GM18502 (cell line): ENCODE measurements around the gene IFT80.
A peak's percentile ranks its signal among the peaks of the same experiment; 100 is the strongest.
"Not testable (repeated sequence)": the region's sequence is repeated elsewhere in the genome, so short reads cannot be mapped to it uniquely, and the experiment has no call there.

ENCODE experiments used
- ATAC-seq: cut with Tn5 transposase; IDR thresholded peaks from one replicate; pipeline ENCODE4 v1.9.1; 2021; ENCODE audit warnings: mild to moderate bottlenecking; ENCODE audit not compliant: unreplicated experiment, poor library complexity

Gene IFT80

DNA sequence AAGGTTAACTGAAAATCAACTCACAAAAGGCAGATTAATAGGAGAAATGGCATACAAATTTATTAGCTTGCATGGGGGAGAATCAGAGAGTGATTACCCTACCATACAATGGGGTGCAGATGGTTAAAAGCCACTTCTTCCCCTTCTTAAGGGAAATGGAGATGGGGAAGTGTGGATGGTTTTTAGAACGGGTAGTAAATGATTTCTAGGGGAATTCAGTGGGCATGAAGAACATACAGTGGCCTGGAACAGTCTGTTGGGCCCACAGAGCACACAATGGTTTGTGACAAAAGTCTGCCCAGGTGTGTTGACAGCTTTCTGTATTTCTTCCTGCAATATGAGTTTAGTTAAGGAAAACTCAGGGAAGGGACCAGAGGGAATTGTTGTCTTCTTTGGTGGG is 112.8 kb downstream of the IFT80 start:
- no peak for ATAC-seq

DNA sequence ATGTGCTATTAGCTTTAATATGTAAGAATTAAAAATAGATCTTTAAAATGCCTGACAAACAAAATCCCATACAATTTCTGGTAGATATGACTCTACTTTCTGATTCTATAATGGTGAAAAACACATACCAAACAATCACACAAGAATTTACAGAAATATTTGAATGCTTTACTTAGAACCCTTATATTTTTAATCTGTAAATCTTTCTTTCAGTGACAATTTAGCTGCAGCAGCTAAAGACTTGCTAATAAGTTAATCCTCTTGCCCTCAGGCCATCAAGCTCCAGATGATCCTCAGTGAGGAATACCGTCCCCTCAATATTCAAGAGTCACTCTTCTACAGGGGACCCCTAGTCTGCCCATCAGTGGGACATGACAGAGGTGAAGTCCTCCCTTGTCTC is 118.2 kb downstream of the IFT80 start:
- no peak for ATAC-seq

DNA sequence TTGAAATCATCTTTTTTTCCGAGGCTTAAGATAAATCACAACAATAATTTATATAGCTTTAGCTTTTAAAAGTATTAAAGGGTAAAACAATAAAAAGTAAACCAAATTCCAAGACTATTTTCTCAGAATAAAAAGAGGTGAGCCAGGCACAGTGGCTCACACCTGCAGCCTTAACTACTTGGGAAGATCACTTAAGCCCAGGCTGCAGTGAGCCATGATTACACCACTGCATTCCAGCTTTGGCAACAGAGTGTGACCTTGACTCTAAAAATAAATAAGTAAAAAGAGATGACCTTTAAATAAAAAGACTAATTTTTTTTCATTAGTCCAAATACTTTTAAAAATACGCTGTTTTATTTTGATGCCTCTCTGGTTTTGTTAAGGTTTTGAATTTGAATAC is 119.4 kb downstream of the IFT80 start:
- no peak for ATAC-seq

DNA sequence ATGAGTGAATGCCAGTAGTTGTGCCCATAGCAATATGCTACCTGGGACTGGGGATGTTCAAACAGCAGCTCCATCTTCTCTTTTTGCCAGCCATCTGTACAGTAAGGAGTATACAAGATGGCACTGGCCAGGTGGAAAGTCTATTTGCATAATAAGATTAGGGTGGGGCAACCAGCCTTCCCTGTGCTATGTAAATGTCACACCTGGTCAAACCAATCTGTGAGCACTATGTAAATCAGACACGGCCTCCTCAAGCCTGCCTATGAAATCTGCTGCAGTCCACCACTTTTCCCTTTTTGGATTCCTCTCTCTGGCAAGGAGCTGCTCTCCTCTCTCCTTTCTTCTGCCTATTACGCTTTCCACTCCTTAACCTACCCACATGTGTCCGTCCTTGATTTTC is 120.8 kb downstream of the IFT80 start:
- ATAC-seq, result no peak

DNA sequence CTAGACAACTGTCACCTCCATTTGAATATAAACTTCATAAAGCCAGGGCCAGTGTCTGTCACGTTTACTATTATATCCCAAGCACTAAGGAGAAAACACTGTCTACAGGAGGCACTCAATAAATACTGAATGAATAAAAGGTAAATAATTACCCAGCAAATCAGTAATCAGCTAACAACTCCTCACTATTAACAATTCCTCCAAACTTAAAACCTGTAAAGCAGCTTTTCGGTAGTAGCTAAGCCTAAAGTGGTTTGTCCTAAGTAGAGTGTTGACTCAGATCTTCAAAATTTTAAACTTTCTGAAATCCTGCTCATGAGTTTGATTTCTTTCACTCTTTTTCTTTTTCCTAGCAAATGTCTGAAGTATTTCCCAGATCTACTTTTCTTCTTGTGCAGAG is 133.9 kb downstream of the IFT80 start:
- ATAC-seq, result no peak

DNA sequence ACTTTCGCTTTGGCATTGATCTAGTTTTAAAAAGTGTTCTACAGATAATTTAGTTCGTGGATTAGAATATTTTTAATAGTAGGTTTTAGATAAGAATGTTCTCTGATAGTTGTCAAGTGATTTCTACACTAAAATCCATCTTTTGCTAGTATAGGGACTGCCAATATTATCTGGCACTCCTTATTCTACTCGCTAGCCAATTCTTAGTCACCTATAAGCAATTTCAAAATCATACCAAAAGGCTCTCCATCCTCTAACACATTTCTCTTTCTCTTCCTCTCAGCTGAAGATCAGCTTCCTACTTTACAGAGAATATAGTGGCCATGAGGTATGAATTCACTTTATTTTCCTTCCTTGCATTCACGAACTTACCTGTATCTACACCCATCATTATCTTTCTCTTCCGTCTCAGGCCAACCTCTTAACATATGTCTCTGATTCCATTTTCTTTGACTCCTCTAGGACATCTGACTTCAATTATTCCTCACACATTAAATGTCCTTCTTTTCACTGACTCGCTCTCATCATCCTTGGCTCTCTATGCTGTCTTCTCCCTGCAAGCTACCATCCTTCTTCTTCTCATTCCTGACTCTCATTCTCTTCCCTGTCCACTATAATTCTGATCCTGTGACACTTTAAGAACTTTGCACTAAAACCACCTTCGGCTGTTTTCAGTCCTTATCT is 138.3 kb downstream of the IFT80 start:
- ATAC-seq, result no peak

DNA sequence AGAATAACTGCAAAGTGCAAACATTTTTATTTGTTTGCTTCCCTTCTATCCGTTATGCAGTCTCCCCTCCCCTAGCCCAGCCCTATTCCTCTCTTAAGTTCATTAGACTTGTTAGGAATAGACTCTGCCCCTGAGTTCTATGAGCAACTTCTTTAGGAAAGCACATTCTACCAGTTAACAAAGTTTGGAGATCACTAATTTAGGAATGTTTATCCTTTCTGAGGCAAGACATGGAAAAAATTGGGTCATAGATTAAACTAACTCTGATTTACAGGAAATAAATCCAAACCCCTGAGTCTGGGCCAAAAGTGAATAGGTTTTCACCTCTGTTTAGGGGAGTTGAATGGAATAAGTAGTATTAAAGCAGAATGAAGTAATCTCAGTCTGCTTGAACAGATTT is 139.4 kb downstream of the IFT80 start:
- no peak for ATAC-seq

DNA sequence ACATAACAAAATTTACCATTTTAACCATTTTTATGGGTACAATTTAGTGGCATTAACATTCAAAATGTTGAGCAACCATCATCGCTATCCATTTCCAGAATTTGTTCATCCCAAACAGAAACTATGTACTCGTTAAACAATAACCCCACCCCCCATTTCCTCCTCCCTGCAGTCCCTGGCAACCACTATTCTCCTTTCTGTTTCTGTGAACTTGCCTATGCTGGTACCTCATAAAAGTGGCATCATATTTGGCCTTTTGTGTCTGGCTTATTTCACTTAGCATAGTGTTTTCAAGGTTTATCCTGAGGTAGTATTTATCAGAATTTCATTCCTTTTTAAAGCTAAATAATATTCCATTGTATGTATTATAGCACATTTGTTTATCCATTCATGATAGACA is 141.4 kb downstream of the IFT80 start:
- no peak for ATAC-seq

DNA sequence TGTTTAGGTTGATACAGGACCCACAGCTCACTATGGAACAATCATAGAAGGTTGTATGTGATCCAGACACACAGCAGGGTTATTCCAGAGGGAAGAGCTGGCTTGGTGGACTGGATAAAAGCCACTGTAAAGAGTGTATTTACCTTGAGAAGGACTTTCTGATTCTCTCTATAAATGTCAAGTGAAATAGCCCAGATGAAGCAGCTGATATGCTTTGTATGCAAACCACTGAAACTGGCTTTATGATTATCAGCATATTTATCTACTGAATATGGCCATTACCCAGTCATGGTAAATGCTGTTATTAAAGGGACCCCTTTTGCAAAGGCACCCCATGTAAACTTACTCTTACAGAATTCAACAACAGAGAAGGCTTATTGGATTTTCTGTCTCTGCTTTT is 145.7 kb downstream of the IFT80 start:
- ATAC-seq, result no peak

DNA sequence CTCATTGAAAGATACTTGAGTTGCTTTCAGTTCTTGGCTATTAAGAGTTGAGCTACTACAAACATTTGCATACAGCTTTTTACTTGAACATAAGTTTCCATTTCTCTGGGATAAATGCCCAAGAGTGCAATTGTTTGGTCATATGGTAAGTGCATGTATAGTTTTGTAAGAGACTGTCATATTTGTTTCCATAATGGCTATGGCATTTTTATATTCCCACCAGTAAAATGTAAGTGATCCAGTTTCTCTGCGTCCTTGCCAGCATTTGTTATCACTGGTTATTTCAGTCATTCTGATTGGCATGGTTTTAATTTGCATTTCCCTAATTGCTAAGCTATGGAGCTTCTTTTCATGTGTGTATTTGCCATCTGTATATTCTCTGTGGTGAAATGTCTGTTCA is 151.3 kb downstream of the IFT80 start:
- no peak for ATAC-seq

DNA sequence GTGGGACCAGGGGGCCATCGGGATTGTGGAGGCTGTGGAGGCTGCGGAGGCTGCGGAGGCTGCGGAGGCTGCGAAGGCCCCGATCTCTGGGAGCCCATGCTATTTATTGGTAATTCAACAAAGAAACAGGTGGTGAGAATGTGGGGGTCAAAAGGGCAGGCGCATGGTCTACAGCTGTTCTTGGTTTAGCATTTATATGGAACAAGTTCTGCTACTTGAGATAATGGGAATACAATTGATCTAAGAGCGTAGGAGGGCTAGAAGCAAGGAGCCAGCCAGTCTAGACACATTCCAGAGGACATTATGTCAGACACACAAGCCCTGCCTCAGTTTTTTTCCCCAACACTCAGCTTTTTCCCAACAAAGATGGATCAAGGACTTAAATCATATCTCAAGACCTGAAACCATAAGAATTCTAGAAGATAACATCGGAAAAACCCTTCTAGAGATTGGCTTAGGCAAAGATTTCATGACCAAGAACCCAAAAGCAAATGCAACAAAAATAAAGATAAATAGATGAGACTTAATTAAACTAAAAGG is 153.7 kb downstream of the IFT80 start:
- ATAC-seq, result no peak

DNA sequence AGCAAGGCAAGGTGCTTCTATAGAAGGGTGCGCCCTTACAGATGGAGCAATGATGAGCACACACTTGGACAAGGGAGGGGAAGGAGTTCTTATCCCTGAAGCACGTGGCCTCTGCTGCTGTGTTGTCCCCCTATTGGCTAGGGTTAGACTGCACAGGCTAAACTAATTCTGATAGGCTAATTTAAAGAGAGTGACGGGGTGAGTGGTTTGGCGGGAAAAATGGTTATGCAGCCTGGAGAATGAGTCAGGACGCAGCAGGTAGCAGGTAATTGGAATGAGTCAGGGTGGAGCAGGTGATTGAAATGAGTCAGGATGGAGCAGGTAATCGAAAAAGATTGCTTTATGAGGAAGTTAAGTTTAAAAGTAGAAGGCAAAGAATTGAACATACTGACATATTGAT is 158.3 kb downstream of the IFT80 start:
- not testable (repeated sequence) for ATAC-seq

DNA sequence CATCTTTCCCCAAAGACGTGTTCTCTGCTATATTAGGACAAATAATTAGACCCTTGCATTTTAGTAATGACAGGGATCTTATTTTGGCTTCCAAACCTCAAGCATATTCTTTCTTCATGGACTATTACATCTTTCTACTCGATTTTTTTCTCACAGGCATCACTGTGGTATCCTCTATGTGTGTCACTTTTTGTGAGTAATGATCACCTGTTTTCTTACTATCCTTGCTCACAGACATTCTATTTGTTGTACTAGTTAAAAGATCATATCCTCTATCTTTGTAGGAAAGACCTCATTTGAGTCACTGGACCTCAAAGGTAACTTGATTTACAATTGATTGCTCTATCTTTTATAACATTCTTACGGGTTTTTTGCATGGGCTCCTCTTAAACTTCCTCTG is 167.0 kb downstream of the IFT80 start:
- ATAC-seq, result no peak

DNA sequence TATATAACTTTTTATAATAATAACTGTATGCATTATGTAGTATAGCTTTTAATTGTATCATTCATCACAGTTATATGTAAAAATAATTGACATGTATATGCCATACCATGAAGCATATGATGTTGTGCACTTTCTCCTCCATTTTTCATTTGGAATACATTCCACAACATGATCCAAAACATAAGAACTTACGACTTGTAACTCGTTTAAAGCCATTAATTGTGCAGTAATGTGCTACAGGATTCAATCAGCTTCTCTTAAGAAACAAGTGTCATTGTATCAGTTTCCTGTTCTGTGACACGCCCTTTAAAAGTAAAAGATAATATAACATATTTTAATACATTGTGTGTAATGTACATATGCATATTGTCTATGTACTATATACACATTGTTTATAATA is 171.6 kb downstream of the IFT80 start:
- no peak for ATAC-seq

DNA sequence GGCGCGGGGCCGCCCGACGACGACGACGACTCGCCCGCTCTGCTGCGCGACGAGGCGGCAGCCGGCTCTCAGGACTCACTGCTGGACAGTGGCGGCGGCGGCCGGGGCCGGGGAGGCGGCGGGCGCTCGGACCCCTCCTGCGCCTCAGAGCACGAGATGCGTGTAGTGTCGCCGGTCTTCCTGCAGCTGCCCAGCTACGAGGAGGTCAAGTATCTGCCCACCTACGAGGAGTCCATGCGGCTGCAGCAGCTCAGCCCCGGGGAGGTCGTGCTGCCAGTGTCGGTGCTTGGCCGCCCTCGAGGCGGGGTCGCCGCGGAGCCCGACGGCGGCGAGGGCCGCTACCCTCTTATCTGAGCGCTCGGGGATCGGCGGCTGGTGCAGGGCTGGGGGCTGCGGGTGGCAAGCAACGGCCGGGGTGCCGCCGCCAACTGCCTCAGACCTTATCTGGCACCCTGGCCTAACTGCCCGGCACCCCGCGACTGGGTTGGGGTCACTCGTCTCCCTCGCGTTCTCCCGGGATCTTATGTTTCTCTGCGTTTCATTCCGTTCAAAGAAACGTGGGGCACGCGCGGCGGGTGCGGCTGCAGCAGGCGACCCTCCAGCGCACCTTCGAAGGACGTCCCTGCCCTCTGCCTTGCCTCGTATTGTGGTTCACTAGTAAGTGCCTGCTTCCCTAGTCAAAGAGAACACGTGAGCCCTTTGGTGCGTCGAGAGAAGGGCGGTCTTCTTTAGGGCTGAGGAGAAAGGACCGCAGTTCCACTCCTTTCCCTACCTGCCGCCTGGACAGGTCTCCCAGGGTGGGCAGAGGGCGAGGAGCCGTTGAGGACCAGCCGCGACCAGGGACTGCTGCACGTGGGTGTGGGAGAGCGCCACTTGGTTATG is 172.8 kb downstream of the IFT80 start:
- ATAC-seq, result no peak

DNA sequence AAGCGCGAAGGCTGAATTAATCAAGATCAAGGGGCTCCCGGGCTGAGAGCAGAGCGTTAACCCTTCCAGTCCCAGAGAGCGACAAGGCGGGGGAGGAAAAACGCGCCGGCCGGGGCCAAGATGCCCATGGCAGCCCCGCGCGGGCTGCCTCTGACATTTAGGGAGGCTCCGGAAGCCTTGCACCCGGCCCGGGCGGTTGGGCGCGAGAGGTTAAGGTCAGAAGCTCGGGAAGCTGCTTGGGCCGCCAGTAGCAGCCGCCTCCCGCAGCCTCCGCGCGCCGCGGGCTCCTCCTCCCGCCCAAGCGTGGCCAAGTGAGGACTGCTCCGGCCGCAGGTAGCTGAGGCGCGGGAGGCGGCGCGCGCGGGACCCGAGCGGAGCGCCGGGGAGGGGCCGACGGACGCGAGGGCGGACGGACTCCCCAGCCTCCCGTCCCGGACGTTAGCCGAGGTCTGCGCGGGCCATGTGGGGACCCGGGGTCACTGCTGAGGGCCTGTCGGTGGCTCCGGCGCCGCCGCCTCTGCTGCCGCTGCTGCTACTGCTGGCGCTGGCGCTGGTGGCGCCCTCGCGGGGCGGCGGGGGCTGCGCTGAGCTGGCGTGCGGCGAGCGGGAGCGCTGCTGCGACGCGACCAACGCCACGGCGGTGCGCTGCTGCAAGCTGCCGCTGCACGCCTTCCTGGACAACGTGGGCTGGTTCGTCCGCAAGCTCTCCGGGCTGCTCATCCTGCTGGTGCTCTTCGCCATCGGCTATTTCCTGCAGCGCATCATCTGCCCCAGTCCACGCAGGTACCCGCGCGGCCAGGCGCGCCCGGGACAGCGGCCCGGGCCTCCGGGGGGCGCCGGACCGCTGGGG is 173.6 kb downstream of the IFT80 start, which contains the start of gene C3orf80:
C3orf80 (plus strand) TSS at position 247 of the 850 bp plus-strand sequence; CDS start at position 461, 214 bp downstream.
- peak; percentile 83 for ATAC-seq

DNA sequence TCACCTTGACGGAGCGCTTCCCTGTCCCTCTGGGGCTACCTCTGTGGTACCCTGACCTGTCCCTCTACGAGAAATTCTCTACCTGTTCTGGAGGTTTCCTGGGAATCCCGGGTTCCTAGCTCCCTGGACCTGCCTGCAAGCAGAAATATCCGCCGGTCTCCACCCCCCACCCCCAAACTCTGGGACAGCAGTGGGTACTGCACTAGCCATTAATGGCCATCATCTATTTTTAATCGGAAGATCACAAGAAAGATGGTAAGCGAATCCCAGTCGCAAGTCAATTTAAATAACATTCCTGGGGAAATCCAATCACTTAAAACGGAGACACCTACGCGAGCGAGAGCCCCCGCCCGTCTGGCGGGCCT is 174.2 kb downstream of the IFT80 start:
- ATAC-seq, result no peak

DNA sequence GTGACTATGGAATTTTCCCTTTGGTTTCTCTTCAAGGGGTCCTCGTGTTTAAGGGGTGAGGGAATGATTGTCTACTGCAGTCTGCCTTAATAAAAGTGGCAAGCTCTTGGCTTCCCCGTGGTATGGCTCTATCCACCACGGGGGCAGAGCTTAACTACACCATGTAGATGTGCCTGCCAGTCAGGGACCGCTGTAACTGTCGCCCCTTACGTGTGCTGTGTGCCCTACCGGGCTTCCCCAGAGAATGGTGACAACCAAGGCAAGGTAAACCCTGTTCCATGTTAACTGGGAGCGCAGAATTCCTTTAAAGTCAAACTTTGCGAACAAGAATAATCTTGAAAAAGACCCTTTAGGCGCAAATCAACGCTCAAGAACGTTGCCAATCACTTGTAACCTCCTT is 174.8 kb downstream of the IFT80 start:
- ATAC-seq, result no peak

DNA sequence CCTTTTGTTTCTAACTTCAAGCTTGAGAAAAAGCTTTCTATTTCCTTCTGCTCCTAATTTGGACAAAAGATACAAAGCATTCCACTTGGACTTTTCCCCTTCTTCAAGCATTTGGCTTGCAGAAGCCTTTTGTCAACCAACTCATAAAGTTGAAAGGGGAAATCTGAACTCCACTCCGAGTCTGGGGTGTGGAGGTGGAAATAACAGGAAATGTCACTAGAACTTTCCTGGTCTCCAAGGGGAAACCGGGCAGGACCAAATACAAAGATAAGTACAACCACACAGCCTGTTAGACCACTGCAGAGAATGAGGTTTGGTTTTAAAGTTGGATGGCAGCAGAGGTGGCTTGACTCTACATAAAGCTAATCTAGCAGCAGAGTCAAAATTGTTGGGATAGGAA is 178.0 kb downstream of the IFT80 start:
- ATAC-seq, result no peak

DNA sequence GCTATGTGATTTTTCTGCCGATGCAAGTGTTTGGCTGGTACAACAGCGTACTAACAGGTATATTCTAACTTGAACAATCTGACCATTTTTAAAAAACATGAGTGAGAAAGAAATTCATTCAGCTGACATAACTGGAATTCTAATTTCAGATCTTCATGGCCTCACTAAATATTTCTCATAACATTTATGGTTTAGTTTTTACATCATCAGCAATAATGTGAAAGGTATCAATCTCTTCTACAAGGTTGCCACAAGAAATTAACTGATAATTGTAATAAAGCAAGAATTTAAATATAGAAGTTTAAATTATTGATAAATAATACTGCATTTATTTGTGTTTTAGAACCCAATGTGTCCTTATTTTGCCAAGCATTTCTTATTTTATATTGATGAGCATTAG is 179.0 kb downstream of the IFT80 start:
- no peak for ATAC-seq

DNA sequence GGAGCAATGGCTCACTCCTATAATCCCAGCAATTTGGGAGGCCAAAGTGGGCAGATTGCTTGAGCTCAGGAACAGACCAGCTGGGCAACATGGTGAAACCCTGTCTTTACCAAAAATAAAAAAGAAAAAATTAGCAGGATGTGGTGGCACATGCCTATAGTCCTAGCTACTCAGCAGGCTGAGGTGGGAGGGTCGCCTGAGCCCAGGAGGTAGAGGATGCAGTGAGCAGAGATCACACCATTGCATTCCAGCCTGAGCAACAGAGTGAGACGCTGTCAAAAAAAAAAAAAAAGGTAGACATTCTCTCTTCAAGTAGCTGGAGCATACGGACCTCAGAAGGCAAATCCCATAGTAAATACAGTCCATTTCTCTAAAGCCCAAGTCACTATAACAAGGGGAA is 180.9 kb downstream of the IFT80 start:
- ATAC-seq, result no peak
